MCF 10A (cell line): ENCODE results near the gene DRD1. TPM values are rescaled to one million over a fixed set of nuclear protein-coding genes. Genes with fewer than 3 reads are reported as not detected.
"Not testable (repeated sequence)": the region's sequence is repeated elsewhere in the genome, so short reads cannot be mapped to it uniquely, and the experiment has no call there.

Source experiments
- BruUV-seq: library from RNA; stranded (reverse); fragments of 400-500 nt; replicated peaks from 2 replicates; lab custom pipeline; 2021; lab: Mats Ljungman, UMichigan
- CTCF ChIA-PET: fragments of 300-600 bp; sonication (Branson Sonifier 250); formaldehyde crosslinking; extraction: SDS; loops from one replicate; lab custom pipeline; 2021; ENCODE audit warnings: antibody characterized with exemption, inconsistent platforms; lab: Yijun Ruan, JAX
- POLR2A ChIA-PET: fragments of 300-600, 350-650 bp; sonication (Branson Sonifier 250); formaldehyde crosslinking; extraction: SDS; loops from one replicate; lab custom pipeline; 2020; ENCODE audit warnings: antibody characterized with exemption, inconsistent platforms; lab: Yijun Ruan, JAX
- DNase-seq: peaks from one replicate; pipeline ENCODE4 v3.0.0-alpha.2; 2018; ENCODE audit not compliant: unreplicated experiment
- H3K27ac Mint-ChIP-seq: one replicate; pipeline ENCODE4 v1.8.0; 2022; ENCODE audit warnings: mild to moderate bottlenecking, low read depth, mixed read lengths; ENCODE audit not compliant: unreplicated experiment
- H3K27me3 Mint-ChIP-seq: one replicate; pipeline ENCODE4 v1.8.0; 2022; ENCODE audit warnings: mixed read lengths; ENCODE audit not compliant: insufficient read depth, unreplicated experiment
- H3K36me3 Mint-ChIP-seq: one replicate; pipeline ENCODE4 v1.8.0; 2022; ENCODE audit warnings: mild to moderate bottlenecking, moderate library complexity, mixed read lengths; ENCODE audit not compliant: insufficient read depth, unreplicated experiment
- H3K4me1 Mint-ChIP-seq: one replicate; pipeline ENCODE4 v1.8.0; 2022; ENCODE audit warnings: mixed read lengths; ENCODE audit not compliant: insufficient read depth, unreplicated experiment
- H3K4me3 Mint-ChIP-seq: one replicate; pipeline ENCODE4 v1.8.0; 2022; ENCODE audit warnings: mild to moderate bottlenecking, moderate library complexity, mixed read lengths; ENCODE audit not compliant: unreplicated experiment
- H3K9me3 Mint-ChIP-seq: one replicate; pipeline ENCODE4 v1.8.0; 2022; ENCODE audit warnings: mixed read lengths; ENCODE audit not compliant: unreplicated experiment
- intact Hi-C: fragments of 100-400 bp; cut with micrococcal nuclease; formaldehyde crosslinking; loops from 2 replicates; pipeline ENCODE4 v1.14.1; 2022
- total RNA-seq: library from RNA; stranded (reverse); gene quantifications from 2 replicates; pipeline ENCODE4 v1.2.3, GENCODE V29; 2022
- TF ChIP-seq, protein P1 (sequence below): fragments of 200-600 bp; IDR thresholded peaks from one replicate; pipeline ENCODE4 v1.8.0; 2022; ENCODE audit warnings: antibody characterized with exemption, mild to moderate bottlenecking; ENCODE audit not compliant: unreplicated experiment

Gene DRD1
- total RNA-seq, 1 experiment from 2014 or later, result not detected

GRCh38 chr5:175434800-175435199 is 9.2 kb downstream of the DRD1 start:
- CTCF ChIA-PET, result no interaction called here
- no TSS peak for BruUV-seq
- no peak overlapping the region for H3K27ac Mint-ChIP-seq
- H3K36me3 Mint-ChIP-seq, result no peaks in the 10 kb centered on the region
- no peak for DNase-seq
- intact Hi-C loops, result no loop called here
- H3K27me3 Mint-ChIP-seq, result peaks cover 27% of the 10 kb centered on the region
- TF ChIP-seq, protein P1, sequence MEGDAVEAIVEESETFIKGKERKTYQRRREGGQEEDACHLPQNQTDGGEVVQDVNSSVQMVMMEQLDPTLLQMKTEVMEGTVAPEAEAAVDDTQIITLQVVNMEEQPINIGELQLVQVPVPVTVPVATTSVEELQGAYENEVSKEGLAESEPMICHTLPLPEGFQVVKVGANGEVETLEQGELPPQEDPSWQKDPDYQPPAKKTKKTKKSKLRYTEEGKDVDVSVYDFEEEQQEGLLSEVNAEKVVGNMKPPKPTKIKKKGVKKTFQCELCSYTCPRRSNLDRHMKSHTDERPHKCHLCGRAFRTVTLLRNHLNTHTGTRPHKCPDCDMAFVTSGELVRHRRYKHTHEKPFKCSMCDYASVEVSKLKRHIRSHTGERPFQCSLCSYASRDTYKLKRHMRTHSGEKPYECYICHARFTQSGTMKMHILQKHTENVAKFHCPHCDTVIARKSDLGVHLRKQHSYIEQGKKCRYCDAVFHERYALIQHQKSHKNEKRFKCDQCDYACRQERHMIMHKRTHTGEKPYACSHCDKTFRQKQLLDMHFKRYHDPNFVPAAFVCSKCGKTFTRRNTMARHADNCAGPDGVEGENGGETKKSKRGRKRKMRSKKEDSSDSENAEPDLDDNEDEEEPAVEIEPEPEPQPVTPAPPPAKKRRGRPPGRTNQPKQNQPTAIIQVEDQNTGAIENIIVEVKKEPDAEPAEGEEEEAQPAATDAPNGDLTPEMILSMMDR, result no peak
- H3K4me3 Mint-ChIP-seq, result no peak overlapping the region
- H3K4me1 Mint-ChIP-seq, result no peaks in the 10 kb centered on the region
- POLR2A ChIA-PET, result interaction anchor here (0.6 kb wide), 1 partner anchor 613 kb away, joined by 3 read pairs; no protein-coding TSS in a partner anchor
- H3K9me3 Mint-ChIP-seq, result no peaks in the 10 kb centered on the region

GRCh38 chr5:175427762-175428161 is 16.2 kb downstream of the DRD1 start:
- BruUV-seq, result no TSS peak
- intact Hi-C loops, result no loop called here
- Mint-ChIP-seq H3K27ac (no peak overlapping the region), H3K27me3 (peaks cover 30% of the 10 kb centered on the region), H3K9me3 (no peaks in the 10 kb centered on the region), H3K4me1 (no peaks in the 10 kb centered on the region), H3K36me3 (no peaks in the 10 kb centered on the region), H3K4me3 (no peak overlapping the region)
- no peak for DNase-seq
- CTCF ChIA-PET, result no interaction called here
- TF ChIP-seq, protein P1, result no peak
- POLR2A ChIA-PET, result no interaction called here

- DNase-seq, BruUV-seq, POLR2A ChIA-PET, H3K4me3 Mint-ChIP-seq, H3K36me3 Mint-ChIP-seq, H3K4me1 Mint-ChIP-seq, H3K27ac Mint-ChIP-seq, intact Hi-C loops, H3K9me3 Mint-ChIP-seq: not testable (repeated sequence)
- CTCF ChIA-PET, result interaction anchor here (0.7 kb wide), 1 partner anchor 117 kb away, joined by 3 read pairs; no protein-coding TSS in a partner anchor
- H3K27me3 Mint-ChIP-seq, result peaks cover 30% of the 10 kb centered on the region
Observed at GRCh38 chr5:175424594-175424993, 19.4 kb downstream of the DRD1 start.

DNA sequence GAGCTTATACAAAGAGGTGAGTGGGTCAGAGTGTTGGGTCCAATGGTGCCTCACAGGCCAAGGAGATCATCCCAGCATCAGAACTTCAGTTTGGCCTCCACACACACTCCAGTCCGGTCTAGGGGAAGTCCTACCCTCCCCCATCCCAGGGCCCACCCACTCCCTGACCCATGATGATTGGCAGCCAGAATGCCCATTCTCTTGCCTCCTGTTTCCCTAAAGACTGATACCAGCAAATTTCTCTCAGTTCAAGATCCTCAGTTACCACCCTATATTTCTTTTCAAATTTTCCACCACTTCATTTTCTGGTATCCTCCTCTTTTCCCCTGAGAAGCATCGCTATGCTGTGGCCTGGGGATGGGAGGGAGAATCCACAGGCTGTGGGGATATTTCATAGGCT is 21.9 kb downstream of the DRD1 start:
- ChIA-PET CTCF (no interaction called here), POLR2A (no interaction called here)
- Mint-ChIP-seq H3K4me1 (no peaks in the 10 kb centered on the region), H3K4me3 (no peak overlapping the region), H3K9me3 (no peaks in the 10 kb centered on the region), H3K27ac (no peak overlapping the region), H3K36me3 (no peaks in the 10 kb centered on the region), H3K27me3 (peaks cover 27% of the 10 kb centered on the region)
- intact Hi-C loops, result no loop called here
- DNase-seq, result no peak
- no TSS peak for BruUV-seq
- TF ChIP-seq, protein P1, result no peak

DNA sequence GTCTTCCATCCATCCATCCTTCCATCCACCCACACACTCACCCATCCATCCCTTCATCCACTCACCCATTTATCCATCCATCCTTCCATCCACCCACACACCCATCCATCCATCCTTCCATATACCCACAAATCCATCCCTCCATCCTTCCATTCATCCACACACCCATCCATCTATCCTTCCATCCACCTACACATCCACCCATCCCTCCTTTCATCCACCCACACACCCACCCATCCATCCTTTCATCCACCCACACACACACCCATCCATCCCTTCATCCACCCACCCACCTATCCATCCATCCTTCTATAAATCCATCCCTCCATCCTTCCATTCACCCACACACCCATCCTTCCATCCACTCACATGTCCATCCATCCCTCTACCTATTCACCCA is 23.6 kb downstream of the DRD1 start:
- no TSS peak for BruUV-seq
- H3K4me1 Mint-ChIP-seq, result no peaks in the 10 kb centered on the region
- DNase-seq, result no peak
- intact Hi-C loops, result no loop called here
- CTCF ChIA-PET, result interaction anchor here (0.6 to 0.9 kb wide), 2 partner anchors 44 to 76 kb away, joined by 4 read pairs; no protein-coding TSS in a partner anchor
- no peaks in the 10 kb centered on the region for H3K36me3 Mint-ChIP-seq
- TF ChIP-seq, protein P1, result no peak
- H3K27me3 Mint-ChIP-seq, result peaks cover 28% of the 10 kb centered on the region
- no peak overlapping the region for H3K27ac Mint-ChIP-seq
- POLR2A ChIA-PET, result no interaction called here
- peaks cover 5% of the 10 kb centered on the region for H3K9me3 Mint-ChIP-seq
- H3K4me3 Mint-ChIP-seq, result no peak overlapping the region
